Stimulated activated CD4-positive, alpha-beta T cell treated with anti-CD3 and anti-CD28 coated beads, Interleukin-2, amount 100 ng/mL, for 24 hours (primary cell): ENCODE measurements around the gene ASMT.

Experiments used
- DNase-seq, 2 donors: peaks; one replicate each; pipeline ENCODE4 v3.0.0-alpha.2; 2020

ASMT gene

GRCh38 chrX:1614927-1615326 is at the start of gene ASMT:
Gene ASMT (plus strand): TSS chrX:1615059. CDS start chrX:1615200, 141 bp downstream.
- no peak for DNase-seq

GRCh38 chrX:1574181-1574580 is 40.7 kb upstream of the ASMT start:
- peak in 1 of 2 donors; percentile 4 for DNase-seq

GRCh38 chrX:1576201-1576992 is 38.5 kb upstream of the ASMT start:
- peak in 1 of 2 donors; percentile 19 for DNase-seq

GRCh38 chrX:1577845-1578244 is 37.0 kb upstream of the ASMT start:
- peak in 1 of 2 donors; percentile 6 for DNase-seq

- peak in 1 of 2 donors; percentile 14 for DNase-seq
Observed at GRCh38 chrX:1578511-1579173, 36.2 kb upstream of the ASMT start.

GRCh38 chrX:1581132-1581531 is 33.7 kb upstream of the ASMT start:
- peak; percentile 83 to 84 for DNase-seq

GRCh38 chrX:1582686-1583437 is 32.0 kb upstream of the ASMT start:
- peak; percentile 66 to 68 for DNase-seq

- no peak for DNase-seq
Observed at GRCh38 chrX:1584237-1585011, 30.4 kb upstream of the ASMT start.

GRCh38 chrX:1587161-1587560 is 27.7 kb upstream of the ASMT start:
- peak in 1 of 2 donors; percentile 15 for DNase-seq

- DNase-seq, result peak in 1 of 2 donors; percentile 14
Observed at GRCh38 chrX:1589356-1590130, 25.3 kb upstream of the ASMT start.

GRCh38 chrX:1591102-1591862 is 23.6 kb upstream of the ASMT start, which contains the start of gene AKAP17A:
Gene AKAP17A (plus strand): TSS chrX:1591604. CDS start chrX:1593463, 1,859 bp downstream.
- DNase-seq, result peak; percentile 99

- DNase-seq, result peak; percentile 29 to 30
Observed at GRCh38 chrX:1591863-1592469, 22.9 kb upstream of the ASMT start.

GRCh38 chrX:1592470-1593142 is 22.3 kb upstream of the ASMT start:
- peak; percentile 22 to 28 for DNase-seq

GRCh38 chrX:1593286-1594271 is 21.3 kb upstream of the ASMT start:
- no peak for DNase-seq

- no peak for DNase-seq
Observed at GRCh38 chrX:1595711-1596060, 19.2 kb upstream of the ASMT start.

GRCh38 chrX:1596676-1597344 is 18.0 kb upstream of the ASMT start:
- no peak for DNase-seq

GRCh38 chrX:1597345-1598020 is 17.4 kb upstream of the ASMT start:
- DNase-seq, result no peak
